ENCODE data around the gene SBNO2.

GRCh38 chr19:1117654-1118053, 56.4 kb downstream of the SBNO2 start:
- TF ChIP-seq POLR2A (IDR thresholded peaks at IDR 0.05) (no peak), CTCF (IDR thresholded peaks at IDR 0.05) (no peak)

Data from Peyer's patch (tissue), 4 donors.